Stimulated activated CD4-positive, alpha-beta T cell treated with anti-CD3 and anti-CD28 coated beads, Interleukin-4, amount 100 ng/mL, for 1 hour (primary cell): ENCODE data around the gene APBA1.
"Not testable (repeated sequence)": the region's sequence is repeated elsewhere in the genome, so short reads cannot be mapped to it uniquely, and the experiment has no call there.

Experiments
- DNase-seq: peaks from one replicate; pipeline ENCODE4 v3.0.0-alpha.2; 2020

Gene APBA1

GRCh38 chr9:69431777-69432176 is 240.4 kb downstream of the APBA1 start:
- DNase-seq = no peak

DNA sequence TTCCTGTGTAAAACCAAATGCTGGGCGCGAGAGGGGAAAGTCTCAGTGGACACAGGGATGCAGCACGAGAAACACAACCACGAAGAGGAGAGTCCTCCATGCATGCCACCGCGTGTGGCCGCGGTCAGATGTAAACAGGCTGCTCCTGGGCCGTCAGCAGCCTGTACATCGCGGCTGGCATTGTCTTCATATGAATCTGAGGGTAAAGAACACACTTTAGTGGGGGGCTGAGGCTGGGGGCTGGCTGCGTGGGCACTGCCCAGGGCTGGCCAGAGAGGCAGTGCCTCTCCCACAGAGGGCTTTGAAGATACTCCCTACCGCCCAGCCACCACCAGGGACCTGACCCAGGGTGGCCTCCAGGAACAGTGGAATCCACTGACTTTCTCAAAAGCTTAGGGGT is 241.0 kb downstream of the APBA1 start:
- DNase-seq = no peak

- no peak for DNase-seq
Measured at GRCh38 chr9:69430206-69430605, 242.0 kb downstream of the APBA1 start.

DNA sequence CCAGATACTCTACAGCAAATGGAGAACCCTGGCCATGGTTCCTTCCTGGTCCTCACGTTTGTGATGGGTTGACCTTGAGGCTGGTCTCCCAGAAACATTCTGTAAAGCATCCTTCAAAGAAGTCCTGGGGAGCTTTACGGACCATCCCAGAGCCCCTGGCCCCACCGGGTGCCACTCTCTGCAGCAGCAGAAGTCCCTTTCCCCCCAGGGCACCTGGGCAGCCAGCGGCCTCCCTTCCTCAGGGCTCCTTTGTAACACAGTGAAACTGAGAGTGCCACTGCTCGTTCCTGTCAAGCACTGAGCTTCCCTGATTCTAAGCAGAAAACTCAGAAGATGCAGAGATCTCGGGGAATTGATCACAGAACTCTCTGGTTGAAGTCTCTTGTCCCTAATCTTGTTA is 242.9 kb downstream of the APBA1 start:
- DNase-seq = no peak

GRCh38 chr9:69428017-69428785 is 244.0 kb downstream of the APBA1 start:
- no peak for DNase-seq

GRCh38 chr9:69427286-69427685 is 244.9 kb downstream of the APBA1 start:
- no peak for DNase-seq

GRCh38 chr9:69425136-69425801 is 246.9 kb downstream of the APBA1 start:
- no peak for DNase-seq

DNA sequence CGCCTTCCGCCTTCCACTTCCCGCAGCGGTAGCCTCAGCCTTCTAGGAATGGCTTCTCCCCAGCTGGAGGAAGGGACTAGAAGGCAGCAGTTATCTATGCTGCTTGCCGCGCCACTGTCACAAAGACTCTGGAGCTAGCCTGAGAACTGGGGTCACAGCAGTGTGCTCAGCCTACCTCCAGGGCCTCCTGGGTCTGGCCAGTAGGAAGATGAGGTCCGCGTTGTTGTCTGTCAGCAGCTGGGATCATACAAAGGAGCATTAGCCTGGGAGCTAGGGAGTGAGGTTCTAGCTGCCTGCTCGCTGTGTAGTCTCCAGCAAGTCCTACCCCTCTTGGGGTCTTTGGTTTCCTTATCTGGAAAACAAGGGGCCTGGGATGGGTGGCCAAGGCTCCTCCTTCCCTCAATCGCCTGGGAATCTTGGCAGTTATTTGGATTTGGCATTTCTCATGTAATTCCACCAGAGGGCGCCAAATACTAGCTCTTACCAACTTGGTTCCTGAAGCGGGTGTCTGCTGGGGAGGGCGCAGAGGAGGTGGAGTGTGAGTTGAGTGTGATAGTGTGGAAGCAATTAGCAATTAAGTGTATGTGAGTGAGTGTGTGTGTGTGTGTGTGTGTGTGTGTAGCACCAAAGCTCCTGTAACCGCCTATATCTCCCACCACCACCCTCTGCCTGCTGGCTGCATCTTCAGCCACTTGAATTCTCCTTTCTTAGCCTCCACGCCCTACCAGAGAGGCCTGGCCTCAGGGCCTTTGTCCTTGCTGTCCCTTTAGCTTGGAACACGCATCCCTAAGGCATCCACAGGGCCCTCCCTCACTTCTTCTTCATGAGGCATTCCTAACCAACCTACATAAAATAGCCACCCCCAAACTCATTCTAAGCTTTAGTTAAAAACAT is 250.0 kb downstream of the APBA1 start:
- peak; percentile 14 for DNase-seq

DNA sequence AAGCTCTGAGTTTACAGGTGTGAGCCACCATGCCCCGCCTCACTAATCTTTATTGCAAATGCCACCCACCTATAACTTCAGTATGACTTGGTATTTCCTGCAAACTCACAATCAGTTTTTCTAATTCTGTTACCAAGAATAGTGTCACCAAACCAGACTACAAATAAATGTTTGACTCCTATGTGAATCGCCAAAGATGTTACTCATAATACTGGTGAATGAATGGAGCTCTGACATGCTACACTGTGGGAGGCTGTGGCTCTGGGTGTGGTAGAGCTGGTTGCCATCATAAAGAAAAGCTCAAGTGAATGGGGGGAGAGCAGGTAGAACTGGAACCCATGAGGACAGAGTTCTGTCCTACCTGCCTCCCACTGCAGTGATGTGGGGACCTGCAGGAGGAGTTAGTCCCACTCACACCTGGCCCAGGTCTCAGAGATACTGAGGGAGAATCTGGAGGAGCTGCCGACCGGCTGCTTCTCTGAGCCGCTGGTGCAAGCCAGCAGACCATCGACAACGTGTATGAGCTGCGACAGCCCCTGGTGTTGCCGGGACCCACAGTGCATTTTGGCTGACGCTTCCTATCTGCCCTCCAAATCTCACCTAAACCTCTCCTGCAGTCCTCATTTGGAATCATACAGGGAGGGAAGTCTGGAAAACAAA is 251.4 kb downstream of the APBA1 start:
- DNase-seq = no peak

DNA sequence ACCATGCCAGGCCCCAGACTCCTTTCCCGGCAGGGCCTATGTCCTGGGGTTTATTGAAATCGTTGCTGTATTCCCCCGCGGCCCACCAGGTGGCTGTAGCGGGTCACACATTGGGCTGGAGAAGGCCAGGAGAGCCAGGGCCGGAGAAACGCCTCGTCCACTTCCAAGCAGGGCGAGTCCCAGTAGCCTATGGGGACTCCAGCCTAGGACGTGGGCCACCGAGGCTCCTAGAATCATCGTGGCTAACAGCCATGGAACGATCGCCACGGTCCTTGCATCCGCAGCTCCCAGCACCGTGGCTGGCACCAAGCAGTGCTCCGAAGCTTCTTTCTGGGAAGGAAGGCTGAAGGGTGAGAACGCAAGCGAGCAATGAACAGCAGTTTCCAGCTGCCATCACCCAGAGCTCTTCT is 259.4 kb downstream of the APBA1 start:
- DNase-seq = no peak

DNA sequence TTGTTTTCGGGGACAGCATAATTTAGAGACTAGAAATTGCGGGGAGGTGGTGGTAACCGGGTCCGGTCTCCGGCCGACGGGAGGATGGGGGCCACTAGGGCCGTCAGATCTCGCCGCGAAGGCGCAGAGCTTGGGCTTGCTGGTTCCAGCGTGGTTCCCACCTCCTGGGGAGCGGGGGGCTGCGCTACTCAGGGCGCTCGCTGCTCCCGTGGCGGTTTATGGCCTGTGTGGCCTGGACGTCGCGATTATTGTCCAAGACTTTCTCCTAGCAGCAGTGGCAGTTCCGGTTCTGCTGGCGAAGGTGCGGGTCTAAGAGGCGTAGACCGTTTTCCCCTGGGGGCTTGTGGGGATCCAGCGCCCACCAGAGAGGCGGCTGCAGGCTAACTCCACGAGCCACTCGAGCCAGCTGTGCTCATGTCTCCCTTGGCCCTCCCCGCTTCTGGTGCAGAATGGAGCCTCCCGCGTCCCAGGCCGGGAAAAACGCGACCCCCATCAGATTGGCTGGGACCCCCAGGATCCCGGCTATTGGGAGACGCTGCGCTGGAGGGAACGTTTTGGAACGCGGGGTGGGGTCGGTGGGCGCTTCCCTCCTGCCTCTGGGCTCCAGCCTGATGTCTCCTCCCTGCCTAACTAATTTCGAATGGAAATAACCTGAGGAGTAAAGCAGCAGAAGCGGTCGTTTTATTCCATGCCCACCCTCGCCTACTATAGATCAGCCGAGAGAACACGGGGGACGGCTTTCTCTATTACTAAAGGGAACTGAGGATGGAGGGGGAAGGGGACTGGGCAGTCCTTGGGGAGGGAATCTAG is 260.0 kb downstream of the APBA1 start:
- DNase-seq = no peak

DNA sequence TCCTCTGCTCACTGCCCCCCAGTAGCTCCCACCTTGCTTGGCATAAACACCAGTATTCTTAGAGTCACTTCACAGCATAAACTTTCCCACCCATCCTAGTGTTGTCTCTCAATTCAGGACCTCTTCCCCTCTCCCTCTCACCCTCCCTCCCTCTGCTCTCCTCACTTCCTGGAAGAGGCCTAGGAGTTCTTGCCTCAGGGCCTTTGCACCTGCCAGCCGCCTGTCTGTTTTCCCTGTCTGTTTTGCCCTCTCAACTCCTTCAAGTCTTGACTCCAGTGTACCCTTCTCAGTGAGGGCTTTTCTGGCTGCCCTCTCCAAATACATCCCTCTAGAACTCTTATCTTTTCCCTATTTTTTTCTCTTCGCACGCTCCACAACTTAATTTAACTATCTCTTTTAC is 260.9 kb downstream of the APBA1 start:
- DNase-seq = no peak

DNA sequence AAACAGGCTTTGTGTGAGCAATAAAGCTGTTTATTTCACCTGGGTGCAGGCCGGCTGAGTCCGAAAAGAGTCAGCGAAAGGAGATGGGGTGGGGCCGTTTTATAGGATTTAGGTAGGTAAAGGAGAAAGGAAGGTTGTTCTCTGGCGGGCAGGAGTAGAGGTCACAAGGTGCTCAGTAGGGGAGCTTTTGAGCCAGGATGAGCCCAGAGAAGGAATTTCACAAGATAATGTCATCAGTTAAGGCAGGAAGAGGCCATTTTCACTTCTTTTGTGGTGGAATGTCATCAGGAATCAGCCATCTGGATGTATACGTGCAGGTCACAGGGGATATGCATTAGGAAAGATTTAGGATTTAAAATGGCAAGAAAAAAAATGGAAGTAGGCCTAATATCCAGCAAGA is 262.2 kb downstream of the APBA1 start:
- not testable (repeated sequence) for DNase-seq

DNA sequence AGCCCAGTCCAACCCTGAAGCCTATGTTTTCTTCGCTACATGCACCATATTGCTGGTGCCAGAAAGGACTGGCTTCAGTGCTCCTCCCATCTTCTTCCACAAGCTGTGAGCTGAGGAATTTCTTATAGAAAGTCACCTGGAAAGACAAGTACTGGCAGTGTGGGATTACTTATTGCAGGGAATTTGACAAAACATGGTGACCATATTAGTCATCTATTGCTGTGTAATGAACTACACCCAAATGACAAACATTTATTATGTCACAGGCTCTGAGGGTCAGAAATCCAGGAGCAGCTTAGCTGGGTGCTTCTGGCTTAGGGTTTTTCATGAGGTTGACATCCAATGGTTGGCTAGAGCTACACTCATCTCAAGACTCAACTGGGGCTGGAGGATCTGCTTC is 271.7 kb downstream of the APBA1 start:
- no peak for DNase-seq

- DNase-seq = no peak
Measured at GRCh38 chr9:69397384-69398214, 274.6 kb downstream of the APBA1 start.

- no peak for DNase-seq
Measured at GRCh38 chr9:69396759-69397158, 275.4 kb downstream of the APBA1 start.

DNA sequence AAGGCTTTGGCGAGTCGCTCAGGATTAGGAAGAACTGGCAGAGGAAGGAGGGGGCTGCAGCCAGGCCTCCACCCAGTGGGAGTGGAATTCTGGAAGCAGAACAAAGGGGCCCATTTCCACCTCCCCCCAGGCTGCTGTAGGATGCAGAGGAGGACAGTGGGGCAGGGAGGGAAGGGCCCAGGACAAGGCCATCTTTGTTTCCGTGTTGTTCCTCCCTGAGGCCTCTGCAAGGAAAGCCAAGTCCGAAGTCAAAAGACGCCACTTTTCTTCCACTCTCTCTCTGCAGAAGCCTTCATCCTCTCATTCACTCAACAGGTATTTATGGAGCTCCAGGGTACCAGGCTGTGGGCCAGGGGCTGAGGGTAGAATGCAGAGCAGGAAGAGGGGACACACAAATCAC is 276.5 kb downstream of the APBA1 start:
- no peak for DNase-seq

DNA sequence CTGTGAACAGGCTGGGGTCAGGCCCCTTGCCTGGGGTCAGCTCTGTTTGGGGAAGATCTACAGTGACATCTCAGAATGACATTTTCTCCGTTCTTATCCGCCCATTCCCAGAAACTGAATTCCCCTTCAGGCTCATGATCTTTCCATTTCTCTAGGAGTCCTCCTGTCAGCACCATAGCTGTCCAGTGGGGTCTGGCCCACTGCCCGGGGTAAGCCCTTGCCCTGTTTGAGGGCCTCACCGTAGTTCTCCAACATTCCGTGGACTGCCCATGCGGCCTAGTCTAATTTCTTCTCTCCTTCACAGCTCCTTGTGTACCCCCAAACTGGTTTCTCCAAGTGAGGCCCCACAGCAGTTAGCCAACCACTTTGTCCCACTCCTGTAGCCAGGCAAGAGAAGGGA is 278.7 kb downstream of the APBA1 start:
- no peak for DNase-seq

- no peak for DNase-seq
Measured at GRCh38 chr9:69392826-69393225, 279.3 kb downstream of the APBA1 start.

GRCh38 chr9:69391946-69392345 is 280.2 kb downstream of the APBA1 start:
- no peak for DNase-seq

DNA sequence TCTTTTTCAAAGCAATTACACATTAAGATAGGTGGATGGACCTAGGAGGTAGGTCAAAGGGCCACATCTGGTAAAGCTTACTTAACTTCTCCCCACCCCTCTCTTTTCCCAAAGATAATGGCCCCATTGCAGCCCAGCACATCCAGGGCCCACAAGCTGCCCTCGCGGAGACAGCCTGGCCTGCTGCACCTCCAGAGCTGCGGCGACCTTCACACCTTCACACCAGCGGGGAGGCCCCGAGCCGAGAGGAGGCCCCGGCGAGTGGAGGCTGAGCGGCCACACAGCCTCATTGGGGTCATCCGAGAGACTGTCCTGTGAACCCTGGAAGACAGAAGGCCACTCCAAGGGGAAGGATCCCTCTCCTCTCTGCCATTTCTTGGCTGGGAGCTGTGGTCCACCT is 280.7 kb downstream of the APBA1 start:
- DNase-seq = no peak
